DND-41 (cell line): ENCODE data around the gene ACCSL.

ENCODE experiments used
- ATAC-seq: fragments of 200-7000 bp; cut with Tn5 transposase; 3 replicates; pipeline ENCODE4 v1.9.1; 2021; ENCODE audit warnings: low read depth; ENCODE audit not compliant: insufficient read depth
- DNase-seq: peaks from one replicate; pipeline ENCODE4 v3.0.0-alpha.2; 2020
- H2AFZ ChIP-seq: 2 replicates; pipeline ENCODE4 v1.6.0; 2012; ENCODE audit warnings: low read depth, low read length
- H3K27ac ChIP-seq: 2 replicates; pipeline ENCODE4 v1.5.1; 2012; ENCODE audit warnings: low read length, inconsistent platforms
- H3K27me3 ChIP-seq: fragments of 200-600 bp; sonication (generic); 2 replicates; pipeline ENCODE4 v1.6.0; 2012; ENCODE audit warnings: low read length, mild to moderate bottlenecking, inconsistent platforms; ENCODE audit not compliant: insufficient read depth, poor library complexity
- H3K36me3 ChIP-seq: 2 replicates; pipeline ENCODE4 v1.5.1; 2012; ENCODE audit warnings: low read length, inconsistent platforms; ENCODE audit not compliant: insufficient read depth
- H3K4me1 ChIP-seq: 2 replicates; pipeline ENCODE4 v1.5.1; 2012; ENCODE audit warnings: mild to moderate bottlenecking, low read length; ENCODE audit not compliant: insufficient read depth
- H3K4me2 ChIP-seq: 2 replicates; pipeline ENCODE4 v1.6.0; 2012; ENCODE audit warnings: mild to moderate bottlenecking, moderate library complexity, low read length, inconsistent platforms; ENCODE audit not compliant: insufficient read depth
- H3K4me3 ChIP-seq, 2 experiments: fragments of 200-600 bp in 1 of 2; shearing (Covaris generic) in 1 of 2; 2 replicates each; pipeline ENCODE4 v1.5.1; 2012 to 2016; ENCODE audit warnings: inconsistent platforms in 2 of 2, low read length in 2 of 2, mild to moderate bottlenecking in 2 of 2, low read depth in 1 of 2, moderate library complexity in 1 of 2
- H3K79me2 ChIP-seq: 2 replicates; pipeline ENCODE4 v1.6.0; 2012; ENCODE audit warnings: low read length, inconsistent platforms; ENCODE audit not compliant: insufficient read depth
- H3K9ac ChIP-seq: 2 replicates; pipeline ENCODE4 v1.6.0; 2012; ENCODE audit warnings: low read depth, mild to moderate bottlenecking, inconsistent platforms, low read length, moderate library complexity
- H3K9me3 ChIP-seq: 2 replicates; pipeline ENCODE4 v1.5.1; 2012; ENCODE audit warnings: low read length, moderate library complexity, mild to moderate bottlenecking, inconsistent platforms; ENCODE audit not compliant: insufficient read depth, severe bottlenecking
- H4K20me1 ChIP-seq: 2 replicates; pipeline ENCODE4 v1.6.0; 2012; ENCODE audit warnings: low read length; ENCODE audit not compliant: insufficient read depth
- EZH2 ChIP-seq: IDR thresholded peaks from 3 replicates; pipeline ENCODE4 v1.6.1; 2012; ENCODE audit warnings: borderline replicate concordance, low read depth, mild to moderate bottlenecking, moderate library complexity, low read length, inconsistent platforms; ENCODE audit not compliant: severe bottlenecking
- TF ChIP-seq, protein P1 (sequence below): IDR thresholded peaks from 2 replicates; pipeline ENCODE4 v1.5.1; 2012; ENCODE audit warnings: borderline replicate concordance, low read length, moderate library complexity, mild to moderate bottlenecking; ENCODE audit not compliant: poor library complexity, severe bottlenecking; ENCODE audit errors: extremely low read depth

Gene ACCSL

DNA sequence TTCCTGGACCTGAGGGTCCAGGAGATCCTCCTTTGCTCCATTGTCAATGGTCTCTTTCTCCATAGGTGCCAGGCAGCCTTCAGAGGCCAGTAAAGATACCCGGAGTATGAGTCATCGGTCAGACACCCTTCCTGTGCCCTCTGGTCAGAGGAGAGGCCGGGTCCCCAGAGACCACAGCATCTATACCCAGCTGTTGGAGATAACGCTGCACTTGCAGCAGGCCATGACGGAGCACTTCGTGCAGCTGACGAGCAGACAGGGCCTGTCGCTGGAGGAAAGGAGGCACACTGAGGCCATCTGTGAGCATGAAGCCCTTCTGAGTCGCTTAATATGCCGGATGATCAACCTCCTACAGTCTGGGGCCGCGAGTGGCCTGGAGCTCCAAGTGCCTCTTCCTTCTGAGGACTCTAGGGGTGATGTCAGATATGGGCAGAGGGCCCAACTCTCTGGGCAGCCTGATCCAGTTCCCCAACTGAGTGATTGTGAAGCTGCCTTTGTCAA, at the start of gene ACCSL:
Gene ACCSL, plus strand, starts transcription at position 51 of the 501 bp plus-strand sequence. Its CDS starts 56 bp downstream, at position 107.
- H3K4me1 ChIP-seq, result no peaks in the 10 kb centered on the region
- H4K20me1 ChIP-seq, result no peaks in the 10 kb centered on the region
- no peak within 1 kb of the TSS for H2AFZ ChIP-seq
- ATAC-seq (no peak), DNase-seq (no peak)
- H3K9ac ChIP-seq, result no peak within 1 kb of the TSS
- no peak for TF ChIP-seq EZH2
- no peak within 1 kb of the TSS for H3K4me2 ChIP-seq
- no peak within 1 kb of the TSS for H3K27ac ChIP-seq
- no peaks in the 10 kb centered on the region for H3K36me3 ChIP-seq
- peaks cover 3% of the 10 kb centered on the region for H3K27me3 ChIP-seq
- no peaks in the 10 kb centered on the region for H3K79me2 ChIP-seq
- no peaks in the 10 kb centered on the region for H3K9me3 ChIP-seq
- no peak within 1 kb of the TSS for H3K4me3 ChIP-seq

DNA sequence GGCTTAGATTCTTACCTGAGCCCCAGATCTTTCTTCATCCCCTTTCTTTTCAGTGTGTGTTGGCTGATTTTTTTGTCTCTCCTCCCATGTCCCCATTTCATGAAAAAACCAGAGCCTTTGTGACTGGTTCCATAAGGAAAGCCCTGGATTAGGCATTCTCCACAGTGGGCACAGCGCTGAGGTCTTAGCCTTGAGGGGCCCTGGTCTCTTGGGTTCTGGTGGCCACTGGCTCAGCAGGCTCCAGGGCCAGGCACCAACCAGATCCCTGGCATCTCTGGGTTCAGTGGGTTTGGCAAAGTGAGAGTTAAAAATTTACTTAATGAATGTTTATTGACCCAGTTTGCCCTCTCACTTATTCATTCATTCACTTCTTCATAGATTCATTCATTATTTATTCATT, 49.5 kb upstream of the ACCSL start:
- Histone ChIP-seq H4K20me1 (no peaks in the 10 kb centered on the region), H2AFZ (no peak overlapping the region), H3K27me3 (peaks cover 14% of the 10 kb centered on the region), H3K4me2 (no peak overlapping the region), H3K9ac (no peak overlapping the region), H3K27ac (no peak overlapping the region), H3K4me3 (no peak overlapping the region), H3K36me3 (no peaks in the 10 kb centered on the region), H3K9me3 (no peaks in the 10 kb centered on the region), H3K4me1 (no peaks in the 10 kb centered on the region), H3K79me2 (no peaks in the 10 kb centered on the region)
- DNase-seq (no peak), ATAC-seq (no peak)
- TF ChIP-seq, protein P1, sequence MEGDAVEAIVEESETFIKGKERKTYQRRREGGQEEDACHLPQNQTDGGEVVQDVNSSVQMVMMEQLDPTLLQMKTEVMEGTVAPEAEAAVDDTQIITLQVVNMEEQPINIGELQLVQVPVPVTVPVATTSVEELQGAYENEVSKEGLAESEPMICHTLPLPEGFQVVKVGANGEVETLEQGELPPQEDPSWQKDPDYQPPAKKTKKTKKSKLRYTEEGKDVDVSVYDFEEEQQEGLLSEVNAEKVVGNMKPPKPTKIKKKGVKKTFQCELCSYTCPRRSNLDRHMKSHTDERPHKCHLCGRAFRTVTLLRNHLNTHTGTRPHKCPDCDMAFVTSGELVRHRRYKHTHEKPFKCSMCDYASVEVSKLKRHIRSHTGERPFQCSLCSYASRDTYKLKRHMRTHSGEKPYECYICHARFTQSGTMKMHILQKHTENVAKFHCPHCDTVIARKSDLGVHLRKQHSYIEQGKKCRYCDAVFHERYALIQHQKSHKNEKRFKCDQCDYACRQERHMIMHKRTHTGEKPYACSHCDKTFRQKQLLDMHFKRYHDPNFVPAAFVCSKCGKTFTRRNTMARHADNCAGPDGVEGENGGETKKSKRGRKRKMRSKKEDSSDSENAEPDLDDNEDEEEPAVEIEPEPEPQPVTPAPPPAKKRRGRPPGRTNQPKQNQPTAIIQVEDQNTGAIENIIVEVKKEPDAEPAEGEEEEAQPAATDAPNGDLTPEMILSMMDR, result no peak
- no peak for TF ChIP-seq EZH2

DNA sequence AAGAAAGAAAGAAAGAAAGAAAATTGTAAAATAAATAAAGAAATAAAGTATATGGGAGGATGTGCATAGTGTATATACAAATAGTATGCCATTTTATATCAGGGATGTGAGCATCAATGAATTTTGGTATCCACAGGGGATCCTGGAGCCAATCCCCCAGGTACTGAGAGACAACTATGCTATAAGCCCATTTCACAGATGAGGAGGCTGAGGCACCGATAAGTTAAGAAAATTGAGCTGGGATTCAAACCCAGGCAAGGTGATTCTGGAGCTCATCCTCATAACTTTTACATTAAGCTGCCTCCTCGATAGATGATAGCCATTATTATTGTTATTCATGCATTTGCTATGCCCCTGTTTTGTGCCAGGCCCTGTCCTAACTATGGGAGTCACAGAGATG, 47.0 kb upstream of the ACCSL start:
- H4K20me1 ChIP-seq, result no peaks in the 10 kb centered on the region
- no peaks in the 10 kb centered on the region for H3K36me3 ChIP-seq
- H3K4me3 ChIP-seq, result no peak overlapping the region
- no peak for ATAC-seq
- H3K27ac ChIP-seq, result no peak overlapping the region
- H3K27me3 ChIP-seq, result peaks cover 8% of the 10 kb centered on the region
- no peak for TF ChIP-seq EZH2
- TF ChIP-seq, protein P1, result no peak
- no peak overlapping the region for H3K9ac ChIP-seq
- no peak for DNase-seq
- no peaks in the 10 kb centered on the region for H3K9me3 ChIP-seq
- no peaks in the 10 kb centered on the region for H3K4me1 ChIP-seq
- no peak overlapping the region for H2AFZ ChIP-seq
- no peak overlapping the region for H3K4me2 ChIP-seq
- H3K79me2 ChIP-seq, result no peaks in the 10 kb centered on the region

DNA sequence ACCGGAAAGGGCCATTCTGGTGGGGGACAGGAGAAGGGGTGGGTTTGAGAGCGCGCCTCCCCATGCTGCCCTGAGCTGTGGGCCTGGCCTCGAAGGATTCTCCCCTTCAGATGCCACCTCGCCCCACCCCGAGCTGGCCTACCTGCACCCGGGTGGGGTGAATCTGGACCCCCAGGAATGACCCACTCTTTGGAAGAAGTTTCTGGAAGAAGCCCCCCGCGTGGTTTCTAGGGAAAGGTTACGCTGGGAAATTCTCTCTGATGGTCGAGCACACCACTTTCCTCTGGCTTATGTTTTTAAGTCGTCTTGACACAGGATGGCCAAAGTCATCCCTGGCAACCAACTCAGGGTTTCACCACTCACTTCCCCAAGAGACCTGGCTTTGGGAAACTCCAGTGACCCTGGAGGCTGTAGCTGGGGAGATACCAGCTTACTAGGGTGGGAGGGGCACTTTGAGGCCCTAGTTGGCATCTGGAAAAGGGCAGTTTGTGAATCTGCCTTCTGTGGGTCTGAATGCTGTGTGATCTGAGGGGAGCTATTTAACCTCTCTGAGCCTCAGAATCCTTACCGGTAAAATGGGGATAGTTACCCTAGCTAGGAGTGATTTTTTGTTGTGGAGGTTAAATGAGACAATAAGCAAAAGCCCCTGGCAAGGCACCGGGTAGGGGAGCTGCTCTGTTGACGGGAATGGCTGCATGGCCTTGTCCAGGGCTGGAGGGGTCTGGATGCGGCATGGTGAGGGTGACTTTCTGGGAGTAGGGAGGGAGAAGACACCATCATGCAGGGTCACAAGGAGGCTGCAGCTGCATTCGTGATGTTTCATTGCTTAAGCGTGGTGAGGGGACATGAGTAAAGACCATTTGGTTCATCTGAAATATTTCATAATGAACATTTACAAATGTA, 45.3 kb upstream of the ACCSL start:
- DNase-seq, result no peak
- no peaks in the 10 kb centered on the region for H3K79me2 ChIP-seq

More for the DNA sequence above, 45.3 kb upstream of the ACCSL start:
- Histone ChIP-seq H2AFZ (no peak overlapping the region), H4K20me1 (no peaks in the 10 kb centered on the region), H3K9ac (no peak overlapping the region), H3K4me1 (no peaks in the 10 kb centered on the region), H3K36me3 (no peaks in the 10 kb centered on the region), H3K4me2 (no peak overlapping the region), H3K27me3 (peaks cover 3% of the 10 kb centered on the region), H3K27ac (no peak overlapping the region), H3K9me3 (no peaks in the 10 kb centered on the region), H3K4me3 (no peak overlapping the region)
- no peak for ATAC-seq
- no peak for TF ChIP-seq EZH2
- TF ChIP-seq, protein P1, result no peak
